HG02840 (cell line): Measurements from ENCODE around the gene CHKB.
"Not testable (repeated sequence)": the region's sequence is repeated elsewhere in the genome, so short reads cannot be mapped to it uniquely, and the experiment has no call there.

Experiments
- ATAC-seq: cut with Tn5 transposase; IDR thresholded peaks from one replicate; pipeline ENCODE4 v1.9.1; 2021; ENCODE audit warnings: mild to moderate bottlenecking, moderate library complexity, moderate number of reproducible peaks; ENCODE audit not compliant: unreplicated experiment, low FRiP score

The CHKB gene

GRCh38 chr22:50612528-50613221 is 30.0 kb upstream of the CHKB start:
- no peak for ATAC-seq

GRCh38 chr22:50612168-50612527 is 29.5 kb upstream of the CHKB start:
- ATAC-seq, result no peak

- ATAC-seq, result no peak
These were observed 28.9 kb upstream of the CHKB start for GRCh38 chr22:50611341-50612060.

- no peak for ATAC-seq
These were observed 27.9 kb upstream of the CHKB start for GRCh38 chr22:50610581-50610980.

GRCh38 chr22:50610041-50610451 is 27.4 kb upstream of the CHKB start:
- no peak for ATAC-seq

GRCh38 chr22:50609599-50609998 is 26.9 kb upstream of the CHKB start:
- no peak for ATAC-seq

GRCh38 chr22:50608996-50609395 is 26.3 kb upstream of the CHKB start:
- no peak for ATAC-seq

GRCh38 chr22:50608058-50608840 is 25.6 kb upstream of the CHKB start:
- not testable (repeated sequence) for ATAC-seq

GRCh38 chr22:50607659-50608020 is 25.0 kb upstream of the CHKB start:
- ATAC-seq, result no peak

- no peak for ATAC-seq
These were observed 24.5 kb upstream of the CHKB start for GRCh38 chr22:50606946-50607658.

- ATAC-seq, result no peak
These were observed 23.7 kb upstream of the CHKB start for GRCh38 chr22:50606165-50606945.

- ATAC-seq, result no peak
These were observed 23.0 kb upstream of the CHKB start for GRCh38 chr22:50605613-50606074.

- no peak for ATAC-seq
These were observed 22.5 kb upstream of the CHKB start for GRCh38 chr22:50605002-50605612.

GRCh38 chr22:50604256-50605001 is 21.8 kb upstream of the CHKB start:
- ATAC-seq, result no peak

GRCh38 chr22:50603511-50604255 is 21.0 kb upstream of the CHKB start:
- no peak for ATAC-seq

- ATAC-seq, result no peak
These were observed 19.7 kb upstream of the CHKB start for GRCh38 chr22:50602338-50602700.

GRCh38 chr22:50601669-50602337 is 19.2 kb upstream of the CHKB start:
- no peak for ATAC-seq
